OCI-LY7 (cell line): ENCODE data around the gene ARFGAP2.

Experiments
- EZH2phosphoT487 ChIP-seq: fragments of 200-600 bp; sonication (generic); IDR thresholded peaks from 2 replicates; pipeline ENCODE4 v1.6.1; 2018; ENCODE audit warnings: low read depth, borderline replicate concordance, mild to moderate bottlenecking, mixed run types, antibody characterized with exemption, low read length, moderate library complexity, mixed read lengths
- TF ChIP-seq, protein P1 (sequence below): fragments of 200-600 bp; sonication (generic); conservative IDR thresholded peaks from 2 replicates; pipeline ENCODE4 v1.5.1; 2014; ENCODE audit warnings: mild to moderate bottlenecking, antibody characterized with exemption, low read length, moderate library complexity, mixed read lengths

DNA sequence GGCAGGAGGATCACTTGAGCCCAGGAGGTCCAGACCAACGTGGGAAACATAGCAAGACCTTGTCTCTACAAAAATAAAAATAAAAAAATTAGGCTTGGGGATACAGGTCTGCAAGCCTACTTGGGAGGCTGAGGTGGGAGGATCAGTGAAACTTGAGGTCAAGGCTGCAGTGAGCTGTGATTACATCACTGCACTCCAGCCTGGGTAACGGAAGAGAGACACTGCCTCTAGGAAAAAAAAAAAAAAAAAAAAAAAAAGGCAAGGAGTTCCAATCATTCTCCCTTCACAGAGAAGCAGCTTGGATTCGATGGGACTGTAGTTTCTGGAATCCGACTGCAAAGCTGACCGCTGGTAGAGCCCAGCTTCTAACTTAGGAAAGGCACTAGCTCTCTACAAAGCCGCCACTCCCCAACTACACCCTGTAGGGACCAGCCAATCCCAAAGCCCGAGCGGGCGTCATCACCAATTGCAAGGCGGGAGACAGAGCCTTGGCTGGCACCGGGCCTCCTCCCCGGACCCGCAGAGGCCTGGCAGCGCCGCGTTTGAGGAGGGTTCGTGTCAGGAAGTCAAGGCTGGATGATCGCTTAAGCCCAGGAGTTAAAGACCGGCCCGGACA is 37.4 kb upstream of the ARFGAP2 start:
- TF ChIP-seq, protein P1, sequence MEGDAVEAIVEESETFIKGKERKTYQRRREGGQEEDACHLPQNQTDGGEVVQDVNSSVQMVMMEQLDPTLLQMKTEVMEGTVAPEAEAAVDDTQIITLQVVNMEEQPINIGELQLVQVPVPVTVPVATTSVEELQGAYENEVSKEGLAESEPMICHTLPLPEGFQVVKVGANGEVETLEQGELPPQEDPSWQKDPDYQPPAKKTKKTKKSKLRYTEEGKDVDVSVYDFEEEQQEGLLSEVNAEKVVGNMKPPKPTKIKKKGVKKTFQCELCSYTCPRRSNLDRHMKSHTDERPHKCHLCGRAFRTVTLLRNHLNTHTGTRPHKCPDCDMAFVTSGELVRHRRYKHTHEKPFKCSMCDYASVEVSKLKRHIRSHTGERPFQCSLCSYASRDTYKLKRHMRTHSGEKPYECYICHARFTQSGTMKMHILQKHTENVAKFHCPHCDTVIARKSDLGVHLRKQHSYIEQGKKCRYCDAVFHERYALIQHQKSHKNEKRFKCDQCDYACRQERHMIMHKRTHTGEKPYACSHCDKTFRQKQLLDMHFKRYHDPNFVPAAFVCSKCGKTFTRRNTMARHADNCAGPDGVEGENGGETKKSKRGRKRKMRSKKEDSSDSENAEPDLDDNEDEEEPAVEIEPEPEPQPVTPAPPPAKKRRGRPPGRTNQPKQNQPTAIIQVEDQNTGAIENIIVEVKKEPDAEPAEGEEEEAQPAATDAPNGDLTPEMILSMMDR = no peak
- no peak for TF ChIP-seq EZH2phosphoT487
